ENCODE results near the gene PKM.

DNA sequence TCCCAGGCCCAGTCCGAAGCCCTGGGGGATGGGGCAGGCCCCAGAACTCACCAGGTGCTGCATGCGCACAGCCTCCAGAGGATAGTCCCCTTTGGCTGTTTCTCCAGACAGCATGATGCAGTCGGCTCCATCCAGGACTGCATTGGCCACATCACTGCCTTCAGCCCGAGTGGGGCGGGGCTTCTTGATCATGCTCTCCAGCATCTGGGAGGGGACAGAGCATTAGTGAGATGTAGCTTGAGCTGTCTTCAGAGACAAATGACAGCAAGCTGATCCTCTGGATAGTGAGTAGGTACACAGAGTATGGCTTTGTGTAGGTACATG, 24.4 kb downstream of the PKM start:
- TF ChIP-seq POLR2A (IDR thresholded peaks at IDR 0.05) = no peak
- TF ChIP-seq, protein P1, sequence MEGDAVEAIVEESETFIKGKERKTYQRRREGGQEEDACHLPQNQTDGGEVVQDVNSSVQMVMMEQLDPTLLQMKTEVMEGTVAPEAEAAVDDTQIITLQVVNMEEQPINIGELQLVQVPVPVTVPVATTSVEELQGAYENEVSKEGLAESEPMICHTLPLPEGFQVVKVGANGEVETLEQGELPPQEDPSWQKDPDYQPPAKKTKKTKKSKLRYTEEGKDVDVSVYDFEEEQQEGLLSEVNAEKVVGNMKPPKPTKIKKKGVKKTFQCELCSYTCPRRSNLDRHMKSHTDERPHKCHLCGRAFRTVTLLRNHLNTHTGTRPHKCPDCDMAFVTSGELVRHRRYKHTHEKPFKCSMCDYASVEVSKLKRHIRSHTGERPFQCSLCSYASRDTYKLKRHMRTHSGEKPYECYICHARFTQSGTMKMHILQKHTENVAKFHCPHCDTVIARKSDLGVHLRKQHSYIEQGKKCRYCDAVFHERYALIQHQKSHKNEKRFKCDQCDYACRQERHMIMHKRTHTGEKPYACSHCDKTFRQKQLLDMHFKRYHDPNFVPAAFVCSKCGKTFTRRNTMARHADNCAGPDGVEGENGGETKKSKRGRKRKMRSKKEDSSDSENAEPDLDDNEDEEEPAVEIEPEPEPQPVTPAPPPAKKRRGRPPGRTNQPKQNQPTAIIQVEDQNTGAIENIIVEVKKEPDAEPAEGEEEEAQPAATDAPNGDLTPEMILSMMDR (IDR thresholded peaks at IDR 0.05) = no peak
